Midbrain (tissue), 1 donor: Measurements from ENCODE around the gene CCDC178.

Source experiments
- DNase-seq: peaks from one replicate; lab custom pipeline; 2025; lab: John Stamatoyannopoulos, UW

The CCDC178 gene

DNA sequence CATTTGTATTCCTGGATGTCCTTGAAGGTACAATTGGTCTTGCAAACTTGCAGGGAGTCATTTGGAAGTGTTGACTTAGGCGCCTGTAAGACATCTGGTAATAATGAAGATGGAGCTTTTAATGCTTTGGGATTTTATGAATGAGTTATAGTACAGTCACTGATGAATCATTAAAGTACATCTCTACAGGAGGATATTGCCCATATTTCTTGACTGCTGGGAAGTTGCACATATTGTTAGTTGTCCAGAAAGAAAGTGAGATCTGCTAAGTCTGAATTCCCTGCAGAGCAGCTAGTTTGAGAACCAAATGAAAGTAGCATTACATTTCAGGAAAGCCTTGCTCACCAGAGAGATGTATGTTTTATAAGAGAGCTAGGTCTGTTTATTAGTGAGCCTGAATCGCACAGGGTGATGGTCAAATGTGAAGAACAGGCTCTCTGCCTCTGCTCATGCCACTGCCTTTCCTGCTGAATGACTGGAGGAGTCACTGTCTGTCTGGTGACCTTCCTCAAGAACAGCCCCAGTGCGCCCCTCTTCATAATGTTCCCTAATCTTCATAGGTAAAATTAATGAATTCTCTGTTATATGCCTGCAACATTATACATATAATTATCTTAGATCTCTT lies 528.7 kb downstream of the CCDC178 start:
- DNase-seq: no peak

DNA sequence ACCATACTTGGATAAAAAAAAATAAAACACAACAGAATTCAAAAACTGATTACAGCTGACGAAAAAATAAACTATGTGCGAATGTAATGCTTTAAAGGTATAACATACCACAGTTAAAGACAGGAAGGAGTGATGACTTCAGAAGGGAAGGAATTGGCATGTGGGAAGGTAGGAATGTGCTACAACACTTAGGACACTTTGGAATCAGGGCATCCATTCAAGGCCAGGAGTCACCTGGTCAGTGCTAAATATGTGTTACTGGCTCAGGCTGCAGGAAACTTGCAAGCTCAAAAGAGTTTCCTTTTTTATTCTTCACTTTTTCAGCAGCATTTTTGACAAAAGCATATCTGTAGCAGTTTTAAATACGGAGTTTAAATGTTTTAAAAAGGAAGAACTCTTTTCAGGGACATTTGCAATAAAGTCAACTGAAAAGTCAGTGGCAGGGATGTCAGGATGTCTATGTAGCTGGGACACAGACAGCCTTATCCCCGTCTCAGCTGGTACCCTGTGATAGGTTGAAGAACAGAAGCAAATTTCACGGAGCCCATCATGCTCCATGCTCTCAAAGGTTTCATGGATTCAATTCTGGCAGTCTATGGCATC lies 529.7 kb downstream of the CCDC178 start:
- DNase-seq: no peak

DNA sequence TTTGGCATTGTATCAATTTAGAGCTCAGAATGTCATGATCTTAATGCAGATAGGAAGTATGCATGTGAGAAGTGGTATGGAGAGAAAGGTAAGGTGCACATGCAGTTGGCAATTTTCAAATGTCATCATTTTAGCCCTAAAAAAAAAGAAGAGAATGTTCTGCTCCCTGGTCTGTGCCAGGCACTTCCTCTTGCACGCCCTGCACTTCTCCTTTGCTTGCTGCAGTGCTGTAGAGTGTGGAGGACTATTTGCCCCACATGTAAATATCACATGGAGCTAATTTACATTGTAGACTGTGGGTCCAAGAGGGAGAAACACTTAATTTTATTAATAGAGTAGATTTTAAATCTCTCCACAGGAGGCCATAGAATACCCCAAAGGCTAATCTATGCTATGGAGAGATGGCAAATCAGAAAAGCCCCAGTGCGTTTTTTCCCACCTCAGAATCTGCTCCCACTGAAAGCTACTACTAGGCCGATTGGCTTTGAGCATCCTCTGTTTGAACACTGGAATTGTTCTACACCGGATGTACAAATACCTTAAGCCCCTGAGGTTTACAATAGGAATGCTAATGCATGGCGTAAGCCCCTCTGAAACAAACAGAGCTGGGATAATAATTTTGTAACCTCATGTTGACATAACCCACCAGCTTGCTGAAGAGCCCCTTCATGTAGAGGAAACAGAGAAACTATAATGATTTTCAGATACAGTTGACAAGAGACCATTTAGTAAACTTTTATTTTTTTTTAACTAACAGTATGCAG lies 530.5 kb downstream of the CCDC178 start:
- DNase-seq: no peak

DNA sequence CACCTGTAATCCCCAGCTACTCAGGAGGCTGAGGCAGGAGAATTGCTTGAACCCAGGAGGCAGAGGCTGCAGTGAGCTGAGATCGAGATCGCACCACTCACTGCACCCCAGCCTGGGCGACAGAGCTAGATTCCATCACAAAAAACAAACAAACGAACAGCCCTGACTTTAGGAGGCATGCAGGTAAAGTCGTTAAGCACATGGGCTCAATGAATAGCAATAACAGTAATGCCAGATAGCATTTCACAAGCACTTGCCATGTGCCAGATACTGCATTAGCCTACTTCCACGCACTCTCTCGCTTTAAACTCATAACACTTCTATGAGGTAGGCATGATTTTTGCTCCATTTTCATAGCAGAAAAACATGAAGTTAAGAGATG lies 532.1 kb downstream of the CCDC178 start:
- DNase-seq: no peak

DNA sequence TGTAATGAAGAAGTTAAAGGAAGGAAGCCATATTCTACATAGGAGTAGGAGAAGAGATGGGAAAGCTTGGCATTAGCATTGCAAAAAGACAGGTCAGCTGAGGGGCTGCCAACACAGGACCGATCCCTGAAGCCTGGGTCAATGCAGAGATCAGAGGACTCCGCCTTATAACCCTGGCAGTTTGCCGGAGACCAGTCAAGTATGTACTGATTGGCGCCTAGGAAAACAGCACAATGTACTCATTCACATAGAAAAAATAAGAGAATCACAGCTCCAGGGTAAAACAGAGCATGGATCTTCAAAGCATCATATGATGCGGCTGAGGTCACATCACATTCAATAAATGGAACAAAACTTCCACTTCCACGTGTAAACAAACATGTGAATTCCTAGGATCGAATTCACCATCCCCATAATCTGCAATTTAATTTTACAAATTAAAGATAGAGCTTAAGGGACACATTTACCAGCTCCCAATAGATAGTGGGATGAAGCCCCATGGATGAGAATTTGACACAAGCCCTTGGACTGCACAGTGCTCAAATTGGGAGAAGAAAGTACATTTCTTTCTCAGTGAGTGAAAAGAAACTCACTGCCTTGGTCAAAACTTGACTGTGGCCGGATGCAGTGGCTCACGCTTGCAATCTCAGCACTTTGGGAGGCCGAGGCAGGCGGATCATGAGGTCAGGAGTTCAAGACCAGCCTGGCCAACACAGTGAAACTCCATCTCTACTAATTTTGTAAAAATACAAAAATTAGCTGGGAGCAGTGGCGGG lies 532.7 kb downstream of the CCDC178 start:
- no peak for DNase-seq

DNA sequence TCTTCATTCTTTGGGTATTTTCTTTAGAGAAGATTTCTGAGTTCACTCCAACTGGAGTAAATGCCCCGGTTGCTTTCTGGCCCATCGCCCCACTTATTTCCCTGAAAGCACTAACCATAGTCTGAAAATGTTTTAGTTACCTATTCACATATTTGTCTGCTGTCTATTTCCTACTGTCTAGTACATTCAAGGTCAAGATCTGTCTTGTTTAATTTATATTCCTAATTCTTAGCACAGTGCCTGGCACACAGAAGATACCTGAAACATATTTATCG lies 533.3 kb downstream of the CCDC178 start:
- no peak for DNase-seq

DNA sequence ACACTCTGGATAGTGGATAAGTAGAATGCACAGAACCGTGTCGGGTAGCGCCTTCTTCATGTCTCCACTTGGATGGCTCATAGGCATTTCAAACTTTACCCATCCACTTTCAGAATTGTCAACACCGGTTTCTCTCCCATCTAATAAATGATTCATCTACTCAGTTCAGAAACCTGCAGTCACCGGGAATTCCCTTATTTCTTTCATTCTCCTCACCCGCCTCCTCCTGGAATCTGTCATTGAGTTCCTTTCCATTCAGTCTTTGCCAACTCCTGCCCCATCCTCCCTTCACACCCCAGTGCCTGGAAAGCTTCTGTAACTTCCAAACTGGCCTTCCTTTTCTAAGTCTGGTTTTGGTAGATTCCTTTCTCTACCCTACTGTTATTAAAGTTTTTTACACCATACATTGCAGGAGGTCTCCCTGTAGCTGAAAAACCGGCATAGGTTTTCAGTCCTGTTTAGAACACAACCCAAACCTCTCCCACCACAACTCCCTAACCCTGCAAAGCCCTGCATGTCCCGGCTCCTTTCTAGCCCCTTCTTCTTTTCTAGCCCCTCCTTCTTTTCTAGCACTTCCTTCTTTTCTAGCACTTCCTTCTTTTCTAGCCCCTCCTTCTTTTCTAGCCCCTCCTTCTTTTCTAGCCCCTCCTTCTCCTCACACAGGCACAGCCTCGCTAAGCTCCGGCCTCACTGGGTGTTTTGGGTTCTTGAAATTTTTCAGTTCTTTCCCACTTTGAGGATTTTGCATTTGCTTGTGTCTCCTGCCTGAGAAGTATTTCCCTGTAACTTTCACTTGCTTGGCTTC lies 533.8 kb downstream of the CCDC178 start:
- no peak for DNase-seq

DNA sequence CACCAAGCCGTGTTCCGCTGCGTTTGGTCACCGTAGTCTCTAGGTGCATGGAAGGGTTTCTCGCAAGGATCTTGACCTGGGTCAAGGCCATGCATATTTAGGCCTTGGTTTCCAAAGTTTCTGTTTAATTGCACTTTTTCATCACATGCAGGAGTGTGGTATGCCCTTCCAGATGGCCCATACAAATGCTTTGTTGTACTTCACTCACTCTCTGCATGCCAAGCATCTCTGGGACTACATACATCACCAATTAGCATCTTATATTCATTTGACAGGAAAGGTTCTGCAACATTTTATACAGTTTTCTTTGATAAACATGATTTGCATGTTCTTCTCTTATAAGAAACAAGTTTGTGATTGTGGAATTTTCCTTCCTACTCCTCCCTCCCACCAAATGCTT lies 534.9 kb downstream of the CCDC178 start:
- DNase-seq: no peak

DNA sequence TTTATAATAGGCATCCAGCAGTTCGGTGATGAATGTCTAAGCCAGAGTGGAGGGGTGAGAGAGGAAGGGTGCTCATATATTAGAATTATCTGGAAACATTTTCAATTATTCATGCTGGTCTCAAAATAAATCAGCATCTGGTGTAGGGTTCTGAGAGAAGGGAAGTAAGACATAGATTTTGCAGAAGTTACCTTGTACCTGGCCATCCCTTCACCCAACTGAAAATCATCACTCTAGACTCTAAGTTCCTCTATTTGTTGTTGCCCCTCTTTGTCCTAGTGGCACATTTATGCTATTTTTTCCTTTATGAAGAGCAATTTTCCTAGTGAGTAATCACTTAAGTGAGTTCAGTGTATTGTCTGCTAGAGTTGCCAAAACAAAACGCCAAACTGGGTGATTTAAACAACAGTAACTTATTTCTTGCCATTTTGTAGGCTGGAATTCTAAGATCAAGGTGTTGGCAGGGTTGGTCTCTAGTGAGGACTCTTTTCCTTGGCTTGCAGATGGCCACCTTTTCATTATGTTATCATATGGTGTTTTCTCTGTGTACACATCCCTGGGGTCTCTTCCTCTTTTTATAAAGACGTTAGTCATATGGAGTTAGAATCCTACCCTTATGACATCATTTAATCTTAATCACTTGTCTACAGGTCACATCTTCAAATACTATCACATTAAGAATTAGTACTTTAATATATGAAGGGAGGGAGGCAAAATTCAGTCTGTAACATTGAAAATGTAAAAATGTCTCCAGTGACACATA lies 537.8 kb downstream of the CCDC178 start:
- no peak for DNase-seq

DNA sequence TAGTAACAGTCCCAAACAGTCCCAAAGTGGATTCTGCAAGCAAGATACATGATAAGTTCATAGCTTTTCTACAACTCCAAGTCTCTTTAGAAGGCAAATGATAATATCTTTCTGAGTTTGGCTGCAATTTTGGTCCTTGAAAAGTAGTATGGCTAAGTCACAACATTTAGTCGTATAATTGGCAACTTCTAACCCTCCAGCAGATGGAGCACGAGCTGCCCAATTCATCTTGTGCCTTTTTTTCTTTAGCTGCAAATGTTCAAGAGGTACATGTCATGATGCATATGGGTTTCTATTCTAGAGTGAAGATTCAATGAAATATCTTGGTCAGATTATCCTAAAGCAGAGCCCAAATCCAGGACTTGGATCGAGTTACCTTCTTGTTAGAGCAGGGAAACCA lies 540.7 kb downstream of the CCDC178 start:
- no peak for DNase-seq

DNA sequence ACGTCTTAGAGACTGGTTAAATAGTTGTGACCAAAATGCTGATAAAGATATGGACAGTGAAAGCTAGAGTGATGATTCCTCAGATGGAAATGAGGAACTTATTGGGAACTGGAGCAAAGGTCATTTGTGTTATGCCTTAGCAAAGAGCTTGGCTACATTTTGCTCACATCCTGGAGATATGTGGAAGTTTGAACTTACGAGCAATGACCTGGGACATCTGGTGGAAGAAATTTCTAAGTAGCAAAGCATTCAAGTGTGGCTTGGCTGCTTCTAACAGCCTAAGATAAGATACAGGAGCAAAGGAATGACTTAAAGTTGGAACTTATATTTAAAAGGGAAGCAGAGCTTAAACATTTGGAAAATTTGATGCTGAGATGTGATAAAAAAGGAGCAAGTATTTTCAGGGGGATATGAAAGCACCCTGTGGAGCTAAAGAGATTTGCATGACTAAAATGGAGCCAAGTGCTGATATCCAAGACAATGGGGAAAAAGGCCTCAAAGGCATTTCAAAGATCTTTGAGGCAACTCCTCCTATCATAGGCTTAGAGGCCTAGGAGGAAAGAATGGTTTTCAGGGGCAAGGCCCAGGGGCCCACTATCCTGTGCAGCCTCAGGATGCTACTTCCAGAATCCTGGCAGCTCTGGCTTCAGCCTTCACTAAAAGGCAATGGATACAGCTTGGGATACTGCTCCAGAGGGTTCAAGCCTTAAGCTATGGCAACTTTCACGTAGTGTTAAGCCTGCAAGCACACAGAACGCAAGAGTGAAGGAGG lies 543.6 kb downstream of the CCDC178 start:
- DNase-seq: no peak

DNA sequence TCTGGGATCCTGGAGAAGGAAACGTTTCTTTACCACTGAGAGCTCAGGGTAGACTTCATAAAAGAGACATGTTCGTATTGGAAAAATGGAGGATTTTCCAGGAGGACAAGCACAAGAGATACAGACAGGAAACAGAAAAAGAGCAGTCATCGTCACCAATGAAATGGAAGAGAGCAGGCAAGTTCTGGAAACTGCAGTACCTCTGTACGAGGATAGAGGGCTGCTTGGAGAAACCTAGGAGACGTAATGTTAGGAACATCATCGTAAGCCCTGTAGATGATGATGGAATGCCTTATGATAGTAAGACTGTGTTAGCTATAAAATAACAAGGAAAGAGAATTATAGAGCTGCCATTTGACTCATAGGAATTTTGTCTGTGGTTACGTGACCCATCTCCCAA lies 546.6 kb downstream of the CCDC178 start:
- DNase-seq: no peak

DNA sequence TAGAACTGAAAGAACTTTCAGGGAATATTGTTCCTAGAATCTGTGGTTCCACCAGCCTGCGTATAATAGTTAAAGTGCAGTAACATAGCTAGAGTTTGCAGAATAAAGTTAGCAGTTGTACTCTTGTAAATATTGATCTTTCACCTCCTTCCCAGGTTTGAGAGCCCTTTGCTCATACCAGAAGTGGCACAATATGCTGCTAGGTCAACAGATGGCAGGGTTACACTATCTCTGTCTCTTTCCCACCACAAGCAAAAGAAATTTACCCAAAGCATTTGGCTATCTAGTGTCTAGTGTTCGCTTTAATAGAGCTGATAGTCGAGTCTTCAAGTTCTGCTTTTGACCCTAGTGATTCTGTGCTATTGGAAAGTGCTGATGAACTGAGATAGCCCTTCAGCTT lies 548.7 kb downstream of the CCDC178 start:
- no peak for DNase-seq

DNA sequence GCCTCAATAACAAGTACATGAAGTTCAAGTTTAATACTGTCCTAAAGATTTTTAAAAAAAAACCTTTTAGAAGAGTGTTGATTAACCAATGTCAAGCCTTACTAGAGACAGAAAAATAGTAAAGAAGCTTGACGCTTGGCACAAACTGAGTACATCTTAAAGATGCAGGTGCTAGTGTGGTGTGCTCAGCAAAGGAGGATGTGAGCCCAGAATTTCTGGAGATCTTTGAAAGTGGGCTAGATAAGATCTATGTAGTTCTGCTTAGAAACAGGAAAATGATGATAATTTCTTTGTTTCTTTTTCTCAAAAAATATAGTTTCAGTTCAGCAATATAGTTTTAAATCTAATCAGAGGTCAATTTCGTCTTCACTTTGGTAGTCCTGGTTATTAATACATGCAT lies 549.4 kb downstream of the CCDC178 start:
- DNase-seq: no peak

DNA sequence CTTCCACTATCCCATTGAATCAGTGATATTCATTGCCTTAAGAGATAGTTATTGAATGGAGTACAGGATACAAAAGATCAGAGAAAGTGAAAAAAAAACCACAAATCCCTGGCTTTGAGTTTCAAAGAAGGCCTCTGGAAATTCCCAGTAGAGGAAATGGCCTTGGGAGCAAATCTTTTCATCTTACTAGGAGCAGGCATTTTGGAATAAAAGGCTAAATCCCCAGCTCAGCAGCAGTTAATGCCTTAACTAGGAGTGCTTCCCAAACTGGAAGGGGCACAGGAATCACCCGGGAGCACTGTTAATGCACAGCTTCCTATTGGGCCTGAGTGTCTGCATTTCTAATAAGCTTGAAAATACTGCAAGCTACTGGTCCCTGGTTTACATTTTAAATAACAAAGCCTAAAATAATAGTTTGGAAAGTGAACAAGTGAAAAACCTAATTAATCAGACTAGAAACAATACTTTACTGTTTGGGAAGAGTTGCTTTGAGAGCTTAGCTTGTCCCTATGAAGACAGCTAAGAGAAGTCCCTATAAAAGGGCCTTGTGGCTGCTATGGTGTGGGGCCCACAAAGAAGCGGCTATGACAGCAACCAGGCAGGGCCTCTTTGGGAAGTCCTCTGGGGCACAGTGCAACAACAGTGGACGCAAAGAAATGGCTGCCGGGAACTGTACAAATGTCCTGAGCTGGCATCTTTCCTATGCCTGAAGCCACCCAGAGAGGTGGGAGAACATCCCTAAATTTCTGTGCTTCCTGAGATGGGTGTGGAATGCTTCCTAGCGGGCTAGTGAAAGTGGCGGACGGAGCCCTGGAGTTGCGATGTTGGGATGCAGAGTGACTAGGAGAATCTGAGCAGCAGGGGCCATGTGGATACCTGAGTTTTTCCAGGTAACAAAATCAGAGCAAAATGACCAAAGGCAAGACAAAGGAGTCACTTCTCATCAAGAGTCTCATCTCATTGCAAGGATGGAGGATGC lies 550.6 kb downstream of the CCDC178 start:
- DNase-seq: no peak

DNA sequence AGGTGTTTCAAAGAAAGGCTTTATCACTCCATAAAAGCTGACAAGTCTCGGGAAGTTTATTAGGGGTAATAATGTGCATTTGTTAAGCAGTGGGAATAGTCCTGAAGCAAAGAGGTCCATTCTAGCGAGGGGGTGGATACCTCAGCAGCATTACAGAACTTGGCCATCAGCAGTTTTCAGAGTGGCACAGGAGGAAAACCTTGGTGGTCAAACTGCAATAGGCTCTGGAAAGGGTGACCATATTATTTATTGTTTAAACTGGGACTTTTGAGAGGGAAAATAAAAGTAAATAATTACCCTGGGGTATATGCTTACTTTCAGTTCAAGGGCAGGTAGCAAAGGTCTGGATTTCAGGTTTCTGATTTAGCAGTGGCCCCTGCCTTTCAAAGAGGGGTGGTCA lies 552.2 kb downstream of the CCDC178 start:
- no peak for DNase-seq
